Epidermal melanocyte (primary cell): ENCODE measurements around the gene SLC66A2.

Experiments
- DNase-seq: peaks from one replicate; pipeline ENCODE4 v3.0.0; 2011; ENCODE audit warnings: low spot score; ENCODE audit not compliant: insufficient read length

SLC66A2 gene

GRCh38 chr18:79852561-79853302 is 98.7 kb downstream of the SLC66A2 start:
- no peak for DNase-seq
